Lower leg skin (tissue), 4 donors: ENCODE measurements around the gene HDAC7. TPM values are rescaled to one million over a fixed set of nuclear protein-coding genes. Genes with fewer than 3 reads are reported as not detected.

ENCODE experiments used
- DNase-seq, 2 donors: peaks; one replicate each; pipeline ENCODE4 v3.0.0-alpha.2; 2019; ENCODE audit warnings: low spot score in 2 of 2
- H3K4me3 ChIP-seq: fragments of 200-600 bp; sonication (generic); 2 replicates; pipeline ENCODE4 v1.5.1; 2017; ENCODE audit warnings: mild to moderate bottlenecking, low read depth; ENCODE audit not compliant: poor library complexity, severe bottlenecking
- CTCF ChIP-seq, 3 donors: fragments of 450-650 bp; IDR thresholded peaks; one replicate each; pipeline ENCODE4 v1.5.1; 2016; ENCODE audit warnings: antibody characterized with exemption in 3 of 3, mild to moderate bottlenecking in 3 of 3, moderate library complexity in 2 of 3
- POLR2A ChIP-seq, 2 donors: fragments of 450-650 bp; IDR thresholded peaks; one replicate each; pipeline ENCODE4 v1.6.1; 2016 to 2017; ENCODE audit warnings: antibody characterized with exemption in 2 of 2, mild to moderate bottlenecking in 1 of 2, moderate library complexity in 1 of 2
- WGBS, 2 donors: methylation state at CpG; one replicate each; pipeline ENCODE4 v1.1.5; 2018; 5-methylcytosine and 5-hydroxymethylcytosine counted together
- intact Hi-C: fragments of 100-400 bp; cut with DNase I; formaldehyde crosslinking; loops from one replicate; pipeline ENCODE4 v1.15.0; 2023; ENCODE audit warnings: low total_unique reads
- total RNA-seq, 4 donors: library from RNA; depleted of rRNA; stranded (reverse); fragments of >200 nt; gene quantifications; one replicate each; pipeline ENCODE4 v1.1.0, GENCODE V29; 2016

Gene HDAC7
- total RNA-seq, 4 donors from 2014 or later, result 56.3 to 114 (median 63.5) TPM

- no peak overlapping the region for H3K4me3 ChIP-seq
- intact Hi-C loops, result no loop called here
- TF ChIP-seq CTCF (IDR thresholded peaks at IDR 0.05), result no peak
- no peak for TF ChIP-seq POLR2A (IDR thresholded peaks at IDR 0.05)
- peak; percentile 91 to 97 for DNase-seq
- WGBS, 2 donors, result 18 to 20% methylated on average over 17 of the region's 17 CpGs
Observed at GRCh38 chr12:47820631-47821345, 1.1 kb upstream of the HDAC7 start.

GRCh38 chr12:47819138-47819895 lies 386 bp downstream of the HDAC7 start:
- DNase-seq, result peak in 1 of 2 donors; percentile 95
- WGBS, 2 donors, result 1% methylated on average over 16 to 29 of the region's 77 CpGs
- peak overlapping the region; percentile 67 for H3K4me3 ChIP-seq
- TF ChIP-seq CTCF (IDR thresholded peaks at IDR 0.05), result no peak
- no peak for TF ChIP-seq POLR2A (IDR thresholded peaks at IDR 0.05)
- intact Hi-C loops, result no loop called here

GRCh38 chr12:47818467-47819137 lies 1.1 kb downstream of the HDAC7 start:
- intact Hi-C loops, result no loop called here
- peak overlapping the region; percentile 67 for H3K4me3 ChIP-seq
- TF ChIP-seq CTCF (IDR thresholded peaks at IDR 0.05) (no peak), POLR2A (IDR thresholded peaks at IDR 0.05) (no peak)
- peak in 1 of 2 donors; percentile 90 for DNase-seq
- 18 to 35% methylated on average over 20 to 21 of the region's 23 CpGs for WGBS, 2 donors

- intact Hi-C loops, result no loop called here
- H3K4me3 ChIP-seq, result no peak overlapping the region
- WGBS, 2 donors, result 60 to 69% methylated on average over 3 of the region's 3 CpGs
- no peak for TF ChIP-seq POLR2A (IDR thresholded peaks at IDR 0.05)
- TF ChIP-seq CTCF (IDR thresholded peaks at IDR 0.05), result no peak
- no peak for DNase-seq
Observed at GRCh38 chr12:47818007-47818376, 1.7 kb downstream of the HDAC7 start.

GRCh38 chr12:47817272-47818006 lies 2.3 kb downstream of the HDAC7 start:
- intact Hi-C loops, result no loop called here
- peak in 1 of 2 donors; percentile 85 for DNase-seq
- H3K4me3 ChIP-seq, result peak overlapping the region; percentile 11
- WGBS, 2 donors, result 26 to 32% methylated on average over 7 of the region's 7 CpGs
- TF ChIP-seq POLR2A (IDR thresholded peaks at IDR 0.05) (no peak), CTCF (IDR thresholded peaks at IDR 0.05) (no peak)
